Vagina (tissue), 2 donors: Measurements from ENCODE around the gene MAP2K5. TPM values are rescaled to one million over a fixed set of nuclear protein-coding genes. Genes with fewer than 3 reads are reported as not detected.

Source experiments
- DNase-seq, 2 donors: peaks; one replicate each; pipeline ENCODE4 v3.0.0-alpha.2; 2017; ENCODE audit errors: extremely low spot score in 2 of 2
- H3K27ac ChIP-seq: fragments of 200-600 bp; sonication (generic); one replicate; pipeline ENCODE4 v1.5.1; 2019
- H3K27me3 ChIP-seq: fragments of 200-600 bp; sonication (generic); one replicate; pipeline ENCODE4 v1.5.1; 2019
- H3K36me3 ChIP-seq, 2 donors: fragments of 200-600 bp; sonication (generic); one replicate each; pipeline ENCODE4 v1.5.1; 2017 to 2019
- H3K4me1 ChIP-seq: fragments of 200-600 bp; sonication (generic); one replicate; pipeline ENCODE4 v1.5.1; 2019
- H3K4me3 ChIP-seq, 2 donors: fragments of 200-600 bp; sonication (generic); 1 replicate in 1 of 2; 2 replicates in 1 of 2; pipeline ENCODE4 v1.5.1; 2016 to 2019
- H3K9me3 ChIP-seq: fragments of 200-600 bp; sonication (generic); one replicate; pipeline ENCODE4 v1.5.1; 2019
- CTCF ChIP-seq, 3 experiments: fragments of 450-650 bp in 2 of 3; fragments of 200-600 bp in 1 of 3; sonication (generic) in 1 of 3; IDR thresholded peaks; one replicate each; pipeline ENCODE4 v1.5.1; 2017 to 2019; ENCODE audit warnings: antibody characterized with exemption in 3 of 3, mild to moderate bottlenecking in 2 of 3, moderate library complexity in 2 of 3
- POLR2A ChIP-seq, 2 donors: fragments of 450-650 bp; IDR thresholded peaks; one replicate each; pipeline ENCODE4 v1.6.1; 2017; ENCODE audit warnings: antibody characterized with exemption in 2 of 2, mild to moderate bottlenecking in 2 of 2, moderate library complexity in 2 of 2
- POLR2AphosphoS5 ChIP-seq, 2 donors: sonication (generic); formaldehyde crosslinking; IDR thresholded peaks; one replicate each; pipeline ENCODE4 v1.9.0; 2017; ENCODE audit warnings: antibody characterized with exemption in 2 of 2, mild to moderate bottlenecking in 2 of 2, low read depth in 1 of 2; ENCODE audit not compliant: insufficient read depth in 1 of 2
- intact Hi-C: fragments of 100-400 bp; cut with DNase I; formaldehyde crosslinking; loops from one replicate; pipeline ENCODE4 v1.15.1; 2023
- total RNA-seq: library from RNA; depleted of rRNA; stranded (reverse); fragments of >200 nt; gene quantifications from one replicate; pipeline ENCODE4 v1.2.3, GENCODE V29; 2016

Gene MAP2K5
- total RNA-seq, 1 donor from 2014 or later, result 13.5 TPM

- Histone ChIP-seq H3K36me3 (peaks cover 0 to 17% of the 10 kb centered on the region in 2 donors), H3K4me3 (no peak overlapping the region), H3K27ac (no peak overlapping the region), H3K9me3 (no peaks in the 10 kb centered on the region), H3K27me3 (no peaks in the 10 kb centered on the region), H3K4me1 (peaks cover 18% of the 10 kb centered on the region)
- no peak for DNase-seq
- no peak for TF ChIP-seq POLR2A (IDR thresholded peaks at IDR 0.05)
- no peak for TF ChIP-seq POLR2AphosphoS5 (IDR thresholded peaks at IDR 0.05; ENCODE audit: insufficient read depth in 1 of 2, low read depth in 1 of 2)
- TF ChIP-seq CTCF (IDR thresholded peaks at IDR 0.05), result no peak
- intact Hi-C loops, result no loop called here
These were observed 14.0 kb upstream of the MAP2K5 start for GRCh38 chr15:67528513-67528912.

GRCh38 chr15:67531379-67531914, 11.1 kb upstream of the MAP2K5 start:
- intact Hi-C loops, result no loop called here

GRCh38 chr15:67533873-67534272, 8.6 kb upstream of the MAP2K5 start:
- H3K4me3 ChIP-seq, result no peak overlapping the region
- no peak for DNase-seq
- H3K9me3 ChIP-seq, result no peaks in the 10 kb centered on the region
- H3K4me1 ChIP-seq, result no peaks in the 10 kb centered on the region
- H3K27me3 ChIP-seq, result no peaks in the 10 kb centered on the region
- H3K36me3 ChIP-seq, result peaks cover 0 to 6% of the 10 kb centered on the region in 2 donors
- TF ChIP-seq POLR2A (IDR thresholded peaks at IDR 0.05) (no peak), POLR2AphosphoS5 (IDR thresholded peaks at IDR 0.05; ENCODE audit: insufficient read depth in 1 of 2, low read depth in 1 of 2) (no peak)
- H3K27ac ChIP-seq, result no peak overlapping the region
- intact Hi-C loops, result no loop called here

More at GRCh38 chr15:67531379-67531914, 11.1 kb upstream of the MAP2K5 start:
- H3K9me3 ChIP-seq, result no peaks in the 10 kb centered on the region
- no peaks in the 10 kb centered on the region for H3K4me1 ChIP-seq
- TF ChIP-seq POLR2AphosphoS5 (IDR thresholded peaks at IDR 0.05; ENCODE audit: insufficient read depth in 1 of 2, low read depth in 1 of 2), result no peak
- no peak for TF ChIP-seq POLR2A (IDR thresholded peaks at IDR 0.05)
- TF ChIP-seq CTCF (IDR thresholded peaks at IDR 0.05), result no peak
- no peak overlapping the region for H3K4me3 ChIP-seq
- H3K36me3 ChIP-seq, result peaks cover 0 to 17% of the 10 kb centered on the region in 2 donors
- H3K27ac ChIP-seq, result no peak overlapping the region
- no peak for DNase-seq
- no peaks in the 10 kb centered on the region for H3K27me3 ChIP-seq

- Histone ChIP-seq H3K4me1 (no peaks in the 10 kb centered on the region), H3K4me3 (no peak overlapping the region), H3K27ac (no peak overlapping the region), H3K36me3 (peaks cover 0 to 1% of the 10 kb centered on the region in 2 donors), H3K27me3 (no peaks in the 10 kb centered on the region), H3K9me3 (no peaks in the 10 kb centered on the region)
- intact Hi-C loops, result no loop called here
- TF ChIP-seq POLR2A (IDR thresholded peaks at IDR 0.05) (no peak), POLR2AphosphoS5 (IDR thresholded peaks at IDR 0.05; ENCODE audit: insufficient read depth in 1 of 2, low read depth in 1 of 2) (no peak), CTCF (IDR thresholded peaks at IDR 0.05) (no peak)
- no peak for DNase-seq
These were observed 8.1 kb upstream of the MAP2K5 start for GRCh38 chr15:67534360-67534759.

- H3K27me3 ChIP-seq, result no peaks in the 10 kb centered on the region
- DNase-seq, result no peak
- no peak overlapping the region for H3K4me3 ChIP-seq
- H3K9me3 ChIP-seq, result no peaks in the 10 kb centered on the region
- no peak overlapping the region for H3K27ac ChIP-seq
- H3K4me1 ChIP-seq, result peaks cover 8% of the 10 kb centered on the region
- TF ChIP-seq POLR2A (IDR thresholded peaks at IDR 0.05) (no peak), POLR2AphosphoS5 (IDR thresholded peaks at IDR 0.05; ENCODE audit: insufficient read depth in 1 of 2, low read depth in 1 of 2) (no peak), CTCF (IDR thresholded peaks at IDR 0.05) (no peak)
- no peaks in the 10 kb centered on the region for H3K36me3 ChIP-seq
- intact Hi-C loops, result no loop called here
These were observed 4.7 kb upstream of the MAP2K5 start for GRCh38 chr15:67537771-67538170.
